Tibial artery (tissue), 4 donors: Measurements from ENCODE around the gene ZNF484.
A peak's percentile ranks its signal among the peaks of the same experiment; 100 is the strongest.
"Not testable (repeated sequence)": the region's sequence is repeated elsewhere in the genome, so short reads cannot be mapped to it uniquely, and the experiment has no call there.

ENCODE experiments used
- DNase-seq, 2 donors: peaks; one replicate each; pipeline ENCODE4 v3.0.0-alpha.2; 2019
- H3K27ac ChIP-seq, 2 donors: fragments of 200-600 bp; sonication (generic) in 1 of 2; 1 replicate in 1 of 2; 2 replicates in 1 of 2; pipeline ENCODE4 v1.5.1; 2018 to 2019; ENCODE audit warnings: mild to moderate bottlenecking in 1 of 2
- H3K27me3 ChIP-seq, 2 donors: fragments of 200-600 bp; sonication (generic) in 1 of 2; one replicate each; pipeline versions ENCODE4 v1.5.1 to v1.6.0; 2016 to 2019
- H3K36me3 ChIP-seq, 3 donors: fragments of 200-600 bp; sonication (generic) in 2 of 3; one replicate each; pipeline ENCODE4 v1.5.1; 2016 to 2019; ENCODE audit warnings: mild to moderate bottlenecking in 2 of 3
- H3K4me1 ChIP-seq, 4 donors: fragments of 200-600 bp; sonication (generic) in 2 of 4; 1 replicate in 3 of 4; 2 replicates in 1 of 4; pipeline ENCODE4 v1.5.1; 2016 to 2019
- H3K4me3 ChIP-seq, 2 donors: fragments of 200-600 bp; sonication (generic) in 1 of 2; 1 replicate in 1 of 2; 2 replicates in 1 of 2; pipeline ENCODE4 v1.5.1; 2018 to 2019; ENCODE audit warnings: mild to moderate bottlenecking in 2 of 2
- H3K9me3 ChIP-seq, 3 donors: fragments of 200-600 bp; sonication (generic) in 1 of 3; one replicate each; pipeline ENCODE4 v1.5.1; 2016 to 2019
- CTCF ChIP-seq, 2 experiments: fragments of 200-600 bp in 1 of 2; fragments of 450-650 bp in 1 of 2; IDR thresholded peaks; one replicate each; pipeline ENCODE4 v1.5.1; 2017 to 2019; ENCODE audit warnings: antibody characterized with exemption in 2 of 2, mild to moderate bottlenecking in 1 of 2, moderate library complexity in 1 of 2
- intact Hi-C: fragments of 100-400 bp; cut with DNase I; formaldehyde crosslinking; loops from one replicate; pipeline ENCODE4 v1.15.0; 2023; ENCODE audit warnings: low total_unique reads

Gene ZNF484

GRCh38 chr9:92808726-92809451 is 68.9 kb downstream of the ZNF484 start:
- no peak for TF ChIP-seq CTCF (IDR thresholded peaks at IDR 0.05)
- intact Hi-C loops: no loop called here
- Histone ChIP-seq H3K27me3 (peaks cover 10 to 92% of the 10 kb centered on the region in 2 donors), H3K9me3 (no peaks in the 10 kb centered on the region), H3K4me1 (peaks cover 0 to 31% (median 30%) of the 10 kb centered on the region in 4 donors), H3K27ac (no peak overlapping the region), H3K4me3 (peak overlapping the region in 1 of 2 donors; percentile 32), H3K36me3 (no peaks in the 10 kb centered on the region)
- DNase-seq: peak; percentile 46 to 71

GRCh38 chr9:92807757-92808725 is 69.8 kb downstream of the ZNF484 start:
- H3K27ac ChIP-seq: no peak overlapping the region
- peak overlapping the region in 1 of 2 donors; percentile 32 for H3K4me3 ChIP-seq
- H3K4me1 ChIP-seq: peaks cover 0 to 31% (median 30%) of the 10 kb centered on the region in 4 donors
- no peak for DNase-seq
- H3K36me3 ChIP-seq: no peaks in the 10 kb centered on the region
- intact Hi-C loops: no loop called here
- TF ChIP-seq CTCF (IDR thresholded peaks at IDR 0.05): no peak
- H3K9me3 ChIP-seq: no peaks in the 10 kb centered on the region
- peaks cover 10 to 94% of the 10 kb centered on the region in 2 donors for H3K27me3 ChIP-seq

GRCh38 chr9:92807031-92807756 is 70.6 kb downstream of the ZNF484 start:
- Histone ChIP-seq H3K27me3 (peaks cover 10 to 88% of the 10 kb centered on the region in 2 donors), H3K4me3 (no peak overlapping the region), H3K36me3 (no peaks in the 10 kb centered on the region), H3K4me1 (peaks cover 0 to 31% (median 30%) of the 10 kb centered on the region in 4 donors), H3K27ac (no peak overlapping the region), H3K9me3 (no peaks in the 10 kb centered on the region)
- intact Hi-C loops: no loop called here
- no peak for DNase-seq
- TF ChIP-seq CTCF (IDR thresholded peaks at IDR 0.05): no peak

GRCh38 chr9:92804727-92805126 is 73.1 kb downstream of the ZNF484 start:
- Histone ChIP-seq H3K27me3 (peaks cover 9 to 69% of the 10 kb centered on the region in 2 donors), H3K9me3 (no peaks in the 10 kb centered on the region), H3K4me1 (peaks cover 0 to 28% (median 27%) of the 10 kb centered on the region in 4 donors), H3K27ac (no peak overlapping the region), H3K36me3 (no peaks in the 10 kb centered on the region), H3K4me3 (no peak overlapping the region)
- no peak for TF ChIP-seq CTCF (IDR thresholded peaks at IDR 0.05)
- no peak for DNase-seq
- intact Hi-C loops: no loop called here

GRCh38 chr9:92798358-92798757 is 79.5 kb downstream of the ZNF484 start:
- no peaks in the 10 kb centered on the region for H3K36me3 ChIP-seq
- no peaks in the 10 kb centered on the region for H3K9me3 ChIP-seq
- no peak for DNase-seq
- intact Hi-C loops: no loop called here
- H3K4me3 ChIP-seq: no peak overlapping the region
- TF ChIP-seq CTCF (IDR thresholded peaks at IDR 0.05): no peak
- H3K27ac ChIP-seq: no peak overlapping the region
- peaks cover 0 to 43% of the 10 kb centered on the region in 2 donors for H3K27me3 ChIP-seq
- no peaks in the 10 kb centered on the region for H3K4me1 ChIP-seq

GRCh38 chr9:92796337-92796804 is 81.5 kb downstream of the ZNF484 start:
- H3K4me1 ChIP-seq, H3K4me3 ChIP-seq, DNase-seq, H3K36me3 ChIP-seq, H3K9me3 ChIP-seq, intact Hi-C loops, H3K27ac ChIP-seq: not testable (repeated sequence)
- H3K27me3 ChIP-seq: peaks cover 0 to 40% of the 10 kb centered on the region in 2 donors
